ENCODE results near the gene YBX3. TPM values are rescaled to one million over a fixed set of nuclear protein-coding genes. Genes with fewer than 3 reads are reported as not detected.

The YBX3 gene
- total and polyA plus RNA-seq, 2 of the 13 experiments (the other 11 are each of a cell fraction or from before 2014, with no cell fraction given) = 77.5 to 99.6 TPM

DNA sequence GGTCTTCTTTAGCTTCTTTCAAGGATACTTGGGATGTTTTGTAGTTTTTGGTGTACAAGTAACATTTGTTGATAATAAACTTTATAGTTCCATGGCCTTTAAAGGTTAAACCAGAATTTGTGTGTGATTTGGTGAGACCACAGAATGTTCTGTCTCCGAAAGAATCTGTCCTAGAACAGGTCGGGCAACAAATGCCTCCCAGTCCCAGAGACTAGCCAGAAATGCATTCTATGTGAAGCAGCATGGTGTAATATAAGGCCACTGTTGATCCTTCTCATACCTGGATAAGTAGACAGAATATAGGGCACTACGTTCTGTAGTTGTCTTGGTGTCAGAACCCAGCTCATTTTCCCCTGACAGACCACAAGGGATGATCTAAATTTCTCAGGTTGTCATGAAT, 59.3 kb downstream of the YBX3 start:
- Histone ChIP-seq H3K4me3 (replicated peaks in 1 of 3; ENCODE audit: insufficient read depth in 1 of 3, low read depth in 2 of 3, low read length in 3 of 3) (no peak overlapping the region), H3K27me3 (ENCODE audit: control insufficient read depth in 1 of 2, insufficient read depth in 2 of 2, low read length in 2 of 2) (peaks cover 0 to 6% of the 10 kb centered on the region in 2 experiments; a peak in 1 of 5 replicates), H3K9ac (ENCODE audit: insufficient read depth, low read depth, low read length) (no peak overlapping the region), H2AFZ (ENCODE audit: low read length) (no peak overlapping the region), H3K36me3 (replicated peaks in 1 of 2; ENCODE audit: control insufficient read depth in 1 of 2, insufficient read depth in 2 of 2, low read length in 2 of 2) (no peaks in the 10 kb centered on the region), H3K4me2 (ENCODE audit: low read depth, low read length) (no peak overlapping the region), H3K9me3 (ENCODE audit: low read length) (no peaks in the 10 kb centered on the region), H3K4me1 (ENCODE audit: insufficient read depth, low read length) (no peaks in the 10 kb centered on the region), H3K27ac (ENCODE audit: extremely low read length, insufficient read depth, low read length) (no peak overlapping the region), H4K20me1 (ENCODE audit: insufficient read depth, low read length) (no peaks in the 10 kb centered on the region), H3K79me2 (ENCODE audit: insufficient read depth, low read length) (no peaks in the 10 kb centered on the region)
- no peak for FAIRE-seq
- ATAC-seq = no peak
- intact Hi-C loops (cut with micrococcal nuclease; ENCODE audit: unreplicated experiment) = no loop called here
- no peak for TF ChIP-seq HNRNPUL1 (IDR thresholded peaks at IDR 0.05; ENCODE audit: low read depth, low read length)
- no peak for TF ChIP-seq HIVEP1 (CRISPR knock-in tag; IDR thresholded peaks at IDR 0.05)
- TF ChIP-seq, protein P1, sequence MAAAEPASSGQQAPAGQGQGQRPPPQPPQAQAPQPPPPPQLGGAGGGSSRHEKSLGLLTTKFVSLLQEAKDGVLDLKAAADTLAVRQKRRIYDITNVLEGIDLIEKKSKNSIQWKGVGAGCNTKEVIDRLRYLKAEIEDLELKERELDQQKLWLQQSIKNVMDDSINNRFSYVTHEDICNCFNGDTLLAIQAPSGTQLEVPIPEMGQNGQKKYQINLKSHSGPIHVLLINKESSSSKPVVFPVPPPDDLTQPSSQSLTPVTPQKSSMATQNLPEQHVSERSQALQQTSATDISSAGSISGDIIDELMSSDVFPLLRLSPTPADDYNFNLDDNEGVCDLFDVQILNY (CRISPR knock-in tag; conservative IDR thresholded peaks at IDR 0.05) = no peak
- ChIA-PET POLR2A (no interaction called here), CTCF (ENCODE audit: low intra/inter-chr PET ratio, low total read pairs) (no interaction called here)
- 31% methylated on average over 3 of the region's 3 CpGs for WGBS (ENCODE audit: low lambda C conversion rate)
- in situ Hi-C loops (cut with HindIII; ENCODE audit: extremely low pct_ligation_motif_present, low pct_unique_long_range_greater_than_20kb) = no loop called here
- no TSS peak for BruUV-seq (replicated peaks)
- no peak for DNase-seq (ENCODE audit: low spot score)

DNA sequence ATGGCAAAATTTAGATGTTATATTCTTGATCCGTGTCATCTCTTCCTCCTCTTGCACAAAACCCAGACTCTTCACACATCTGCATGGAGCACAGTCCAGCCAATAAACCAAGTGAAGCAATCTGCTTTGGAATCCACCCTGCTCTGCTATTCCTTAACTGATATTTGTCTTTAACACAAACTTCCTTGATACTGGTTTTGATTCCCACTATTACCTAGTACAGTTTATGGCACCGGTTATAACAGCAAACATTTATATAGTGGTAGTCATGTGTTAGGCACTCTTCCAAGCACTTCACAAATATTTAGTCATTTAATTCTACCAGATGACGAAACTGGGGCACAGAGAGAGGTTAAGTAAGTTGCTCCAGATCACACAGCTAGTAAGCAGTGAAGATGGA, 61.8 kb downstream of the YBX3 start:
- ATAC-seq (no peak), DNase-seq (ENCODE audit: low spot score) (no peak), FAIRE-seq (no peak)
- H3K4me3 ChIP-seq (replicated peaks in 1 of 3; ENCODE audit: insufficient read depth in 1 of 3, low read depth in 2 of 3, low read length in 3 of 3) = no peak overlapping the region
- no peak overlapping the region for H2AFZ ChIP-seq (ENCODE audit: low read length)
- ChIA-PET CTCF (ENCODE audit: low intra/inter-chr PET ratio, low total read pairs) (no interaction called here), POLR2A (no interaction called here)
- WGBS (ENCODE audit: low lambda C conversion rate) = 2% methylated on average over 3 of the region's 3 CpGs
- H3K79me2 ChIP-seq (ENCODE audit: insufficient read depth, low read length) = no peaks in the 10 kb centered on the region
- no peak overlapping the region for H3K9ac ChIP-seq (ENCODE audit: insufficient read depth, low read depth, low read length)
- H3K27me3 ChIP-seq (ENCODE audit: control insufficient read depth in 1 of 2, insufficient read depth in 2 of 2, low read length in 2 of 2) = no peaks in the 10 kb centered on the region
- no TSS peak for BruUV-seq (replicated peaks)
- no peaks in the 10 kb centered on the region for H3K36me3 ChIP-seq (replicated peaks in 1 of 2; ENCODE audit: control insufficient read depth in 1 of 2, insufficient read depth in 2 of 2, low read length in 2 of 2)
- in situ Hi-C loops (cut with HindIII; ENCODE audit: extremely low pct_ligation_motif_present, low pct_unique_long_range_greater_than_20kb) = no loop called here
- H3K9me3 ChIP-seq (ENCODE audit: low read length) = 0 out of 2 replicates have a peak, but pooled peaks cover 8% of the 10 kb centered on the region
- H3K4me2 ChIP-seq (ENCODE audit: low read depth, low read length) = no peak overlapping the region
- intact Hi-C loops (cut with micrococcal nuclease; ENCODE audit: unreplicated experiment) = no loop called here
- H4K20me1 ChIP-seq (ENCODE audit: insufficient read depth, low read length) = no peaks in the 10 kb centered on the region
- H3K4me1 ChIP-seq (ENCODE audit: insufficient read depth, low read length) = no peaks in the 10 kb centered on the region
- H3K27ac ChIP-seq (ENCODE audit: extremely low read length, insufficient read depth, low read length) = no peak overlapping the region
- no peak for TF ChIP-seq ZFYVE20 (CRISPR knock-in tag; IDR thresholded peaks at IDR 0.05; ENCODE audit: borderline replicate concordance, low read depth)
- TF ChIP-seq, protein P2, sequence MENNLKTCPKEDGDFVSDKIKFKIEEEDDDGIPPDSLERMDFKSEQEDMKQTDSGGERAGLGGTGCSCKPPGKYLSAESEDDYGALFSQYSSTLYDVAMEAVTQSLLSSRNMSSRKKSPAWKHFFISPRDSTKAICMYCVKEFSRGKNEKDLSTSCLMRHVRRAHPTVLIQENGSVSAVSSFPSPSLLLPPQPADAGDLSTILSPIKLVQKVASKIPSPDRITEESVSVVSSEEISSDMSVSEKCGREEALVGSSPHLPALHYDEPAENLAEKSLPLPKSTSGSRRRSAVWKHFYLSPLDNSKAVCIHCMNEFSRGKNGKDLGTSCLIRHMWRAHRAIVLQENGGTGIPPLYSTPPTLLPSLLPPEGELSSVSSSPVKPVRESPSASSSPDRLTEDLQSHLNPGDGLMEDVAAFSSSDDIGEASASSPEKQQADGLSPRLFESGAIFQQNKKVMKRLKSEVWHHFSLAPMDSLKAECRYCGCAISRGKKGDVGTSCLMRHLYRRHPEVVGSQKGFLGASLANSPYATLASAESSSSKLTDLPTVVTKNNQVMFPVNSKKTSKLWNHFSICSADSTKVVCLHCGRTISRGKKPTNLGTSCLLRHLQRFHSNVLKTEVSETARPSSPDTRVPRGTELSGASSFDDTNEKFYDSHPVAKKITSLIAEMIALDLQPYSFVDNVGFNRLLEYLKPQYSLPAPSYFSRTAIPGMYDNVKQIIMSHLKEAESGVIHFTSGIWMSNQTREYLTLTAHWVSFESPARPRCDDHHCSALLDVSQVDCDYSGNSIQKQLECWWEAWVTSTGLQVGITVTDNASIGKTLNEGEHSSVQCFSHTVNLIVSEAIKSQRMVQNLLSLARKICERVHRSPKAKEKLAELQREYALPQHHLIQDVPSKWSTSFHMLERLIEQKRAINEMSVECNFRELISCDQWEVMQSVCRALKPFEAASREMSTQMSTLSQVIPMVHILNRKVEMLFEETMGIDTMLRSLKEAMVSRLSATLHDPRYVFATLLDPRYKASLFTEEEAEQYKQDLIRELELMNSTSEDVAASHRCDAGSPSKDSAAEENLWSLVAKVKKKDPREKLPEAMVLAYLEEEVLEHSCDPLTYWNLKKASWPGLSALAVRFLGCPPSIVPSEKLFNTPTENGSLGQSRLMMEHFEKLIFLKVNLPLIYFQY (CRISPR knock-in tag; IDR thresholded peaks at IDR 0.05; ENCODE audit: borderline replicate concordance) = no peak
- TF ChIP-seq KAT8 (CRISPR knock-in tag; IDR thresholded peaks at IDR 0.05) = no peak
- no peak for TF ChIP-seq PHF21A (CRISPR knock-in tag; IDR thresholded peaks at IDR 0.05)
- no peak for TF ChIP-seq KDM5A (IDR thresholded peaks at IDR 0.05; ENCODE audit: borderline replicate concordance, low read length)
- TF ChIP-seq POLR2G (IDR thresholded peaks at IDR 0.05; ENCODE audit: low read depth, low read length) = no peak
- TF ChIP-seq FOXA3 (CRISPR knock-in tag; IDR thresholded peaks at IDR 0.05) = no peak

All from HepG2 (cell line).